ENCODE measurements around the gene SPEG.
"Not testable (repeated sequence)": the region's sequence is repeated elsewhere in the genome, so short reads cannot be mapped to it uniquely, and the experiment has no call there.

Gene SPEG

GRCh38 chr2:219405451-219405850, 29.2 kb upstream of the SPEG start:
- no peak for DNase-seq

- no peak for DNase-seq
Observed at GRCh38 chr2:219405958-219406860, 28.4 kb upstream of the SPEG start.

- peak; percentile 95 for DNase-seq
Observed at GRCh38 chr2:219406861-219407230, 27.8 kb upstream of the SPEG start.

GRCh38 chr2:219407343-219407742, 27.3 kb upstream of the SPEG start:
- not testable (repeated sequence) for DNase-seq

- DNase-seq: no peak
Observed at GRCh38 chr2:219408204-219408603, 26.4 kb upstream of the SPEG start.

GRCh38 chr2:219408631-219409030, 26.0 kb upstream of the SPEG start:
- DNase-seq: no peak

GRCh38 chr2:219409619-219410018, 25.0 kb upstream of the SPEG start:
- no peak for DNase-seq

GRCh38 chr2:219410390-219410789, 24.3 kb upstream of the SPEG start:
- no peak for DNase-seq

GRCh38 chr2:219414857-219415256, 19.8 kb upstream of the SPEG start:
- no peak for DNase-seq

GRCh38 chr2:219415580-219416234, 18.9 kb upstream of the SPEG start:
- DNase-seq: no peak

GRCh38 chr2:219416235-219416602, 18.4 kb upstream of the SPEG start:
- DNase-seq: no peak

- no peak for DNase-seq
Observed at GRCh38 chr2:219416938-219417337, 17.7 kb upstream of the SPEG start.

- no peak for DNase-seq
Observed at GRCh38 chr2:219417374-219417773, 17.3 kb upstream of the SPEG start.

GRCh38 chr2:219418155-219419011, 16.3 kb upstream of the SPEG start, which contains the start of gene DES:
Gene DES, plus strand, starts transcription at chr2:219418377. Its CDS starts 86 bp downstream, at chr2:219418463.
- DNase-seq: no peak

GRCh38 chr2:219419012-219419324, 15.7 kb upstream of the SPEG start:
- no peak for DNase-seq

GRCh38 chr2:219419331-219420197, 15.1 kb upstream of the SPEG start:
- DNase-seq: no peak

GRCh38 chr2:219420687-219421086, 14.0 kb upstream of the SPEG start:
- no peak for DNase-seq

- no peak for DNase-seq
Observed at GRCh38 chr2:219421323-219421722, 13.3 kb upstream of the SPEG start.

- DNase-seq: no peak
Observed at GRCh38 chr2:219422952-219423534, 11.6 kb upstream of the SPEG start.

GRCh38 chr2:219423652-219424377, 10.8 kb upstream of the SPEG start:
- DNase-seq: no peak
